GM18858 (cell line): Measurements from ENCODE around the gene FBXO2.

ENCODE experiments used
- ATAC-seq: cut with Tn5 transposase; IDR thresholded peaks from one replicate; pipeline ENCODE4 v1.9.1; 2021; ENCODE audit not compliant: unreplicated experiment

Gene FBXO2

GRCh38 chr1:11654137-11654938 lies at the start of gene FBXO2, which contains the start of gene FBXO44:
Gene FBXO2, minus strand, starts transcription at chr1:11654429. Its CDS starts 89 bp downstream, at chr1:11654340.
Gene FBXO44, plus strand, starts transcription at chr1:11654877. Its CDS starts 959 bp downstream, at chr1:11655836.
- no peak for ATAC-seq

- no peak for ATAC-seq
Measured at GRCh38 chr1:11703357-11704193, 49.3 kb upstream of the FBXO2 start.

- ATAC-seq, result no peak
Measured at GRCh38 chr1:11701981-11702803, 48.0 kb upstream of the FBXO2 start.

GRCh38 chr1:11701551-11701961 lies 47.3 kb upstream of the FBXO2 start:
- ATAC-seq, result no peak

GRCh38 chr1:11700601-11701467 lies 46.6 kb upstream of the FBXO2 start:
- ATAC-seq, result no peak

GRCh38 chr1:11697893-11698210 lies 43.6 kb upstream of the FBXO2 start:
- no peak for ATAC-seq

GRCh38 chr1:11697188-11697892 lies 43.1 kb upstream of the FBXO2 start:
- ATAC-seq, result no peak

GRCh38 chr1:11695861-11696260 lies 41.6 kb upstream of the FBXO2 start:
- ATAC-seq, result no peak

GRCh38 chr1:11693917-11694316 lies 39.7 kb upstream of the FBXO2 start:
- ATAC-seq, result no peak

GRCh38 chr1:11693024-11693590 lies 38.9 kb upstream of the FBXO2 start:
- no peak for ATAC-seq

- ATAC-seq, result no peak
Measured at GRCh38 chr1:11691928-11692711, 37.9 kb upstream of the FBXO2 start.

GRCh38 chr1:11691302-11691914 lies 37.2 kb upstream of the FBXO2 start, which contains the start of gene DRAXIN:
Gene DRAXIN, plus strand, starts transcription at chr1:11691710. Its CDS starts 14,549 bp downstream, at chr1:11706259.
- ATAC-seq, result no peak

- ATAC-seq, result no peak
Measured at GRCh38 chr1:11690397-11691301, 36.4 kb upstream of the FBXO2 start.

- no peak for ATAC-seq
Measured at GRCh38 chr1:11688506-11688905, 34.3 kb upstream of the FBXO2 start.

GRCh38 chr1:11685210-11685752 lies 31.1 kb upstream of the FBXO2 start:
- ATAC-seq, result no peak

- ATAC-seq, result no peak
Measured at GRCh38 chr1:11684070-11684469, 29.8 kb upstream of the FBXO2 start.

GRCh38 chr1:11682799-11683198 lies 28.6 kb upstream of the FBXO2 start:
- no peak for ATAC-seq
